Measurements from ENCODE around the gene SASH3.

The SASH3 gene
- total RNA-seq = 59.2 to 98.5 reads per million in 2 donors

DNA sequence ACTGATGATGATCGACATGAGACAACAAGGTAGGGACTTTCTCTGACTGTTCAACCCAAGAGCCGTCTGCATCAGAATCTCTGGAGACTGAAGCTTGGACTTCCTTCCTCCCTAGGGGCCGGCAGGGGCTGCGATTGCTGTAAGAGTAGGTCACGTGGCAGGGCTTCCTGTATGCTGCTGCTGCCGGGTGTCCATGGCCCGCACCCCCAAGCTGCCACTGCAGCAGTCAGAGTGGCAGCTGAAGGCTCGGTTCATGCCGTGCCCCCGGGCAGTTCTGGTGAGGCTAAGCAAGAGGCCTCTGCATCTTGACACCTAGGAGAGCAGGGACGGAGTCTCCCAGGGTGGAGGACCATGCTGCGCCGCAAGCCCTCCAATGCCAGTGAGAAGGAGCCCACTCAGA is at the start of gene SASH3:
TSS of gene SASH3 (plus strand) at position 203 of the 400 bp plus-strand sequence. CDS start at position 352, 149 bp downstream.
- DNase-seq = peak in 3 of 5 experiments; percentile 53 to 92 (median 69)

DNA sequence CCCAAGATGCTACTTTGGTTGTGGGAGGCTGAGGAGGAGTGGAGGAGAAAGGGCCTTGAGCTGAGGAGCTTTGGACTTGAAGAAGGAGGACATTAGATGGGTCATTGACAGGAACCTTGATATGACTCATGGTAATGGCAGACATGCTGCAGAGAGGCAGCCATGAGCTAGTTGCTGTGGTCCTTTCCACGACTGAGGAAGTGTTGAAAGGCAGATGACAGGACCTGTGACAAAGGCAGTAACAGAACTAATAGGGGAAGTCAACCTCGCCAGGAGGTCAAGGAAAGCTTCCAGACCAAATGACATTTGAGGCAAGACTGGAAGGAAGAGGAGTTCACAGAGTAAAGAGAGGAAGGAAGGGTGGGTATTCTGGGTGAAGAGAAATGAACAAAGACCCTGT is 48.5 kb upstream of the SASH3 start:
- DNase-seq = no peak

DNA sequence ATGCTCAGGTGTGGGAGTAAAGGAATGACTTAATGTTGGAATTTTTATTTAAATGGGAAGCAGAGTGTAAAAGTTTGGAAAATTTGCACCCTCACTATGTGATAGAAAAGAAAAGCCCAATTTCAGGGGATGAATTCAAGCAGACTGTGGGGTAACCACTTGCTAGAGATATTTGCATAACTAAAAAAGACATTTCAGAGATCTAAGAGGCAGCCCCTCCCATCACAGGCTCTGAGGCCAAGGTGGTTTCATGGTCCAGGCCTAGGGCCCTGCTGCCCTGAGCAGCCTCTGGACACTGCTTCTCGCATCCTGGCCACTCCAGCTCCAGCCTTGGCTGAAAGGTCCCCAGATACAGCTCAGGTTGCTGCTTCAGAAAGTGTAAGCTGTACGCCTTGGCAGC is 46.9 kb upstream of the SASH3 start:
- no peak for DNase-seq

DNA sequence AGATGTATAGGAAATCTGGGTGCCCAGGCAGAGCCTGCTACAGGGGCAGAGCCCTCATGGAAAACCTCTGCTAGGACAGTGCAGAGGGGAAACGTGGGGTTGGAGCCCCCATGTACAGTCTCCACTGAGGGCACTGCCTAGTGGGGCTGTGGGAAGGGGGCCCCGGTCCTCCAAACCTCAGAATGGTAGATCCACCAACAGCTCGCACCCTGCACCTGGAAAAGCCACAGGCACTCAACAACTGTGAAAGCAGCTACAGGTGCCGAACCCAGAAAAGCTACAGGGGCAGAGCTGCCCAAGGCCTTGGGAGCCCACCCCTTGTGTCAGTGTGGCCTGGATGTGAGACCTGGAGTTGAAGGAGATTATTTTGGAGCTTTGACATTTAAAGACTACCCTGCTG is 46.4 kb upstream of the SASH3 start:
- no peak for DNase-seq

DNA sequence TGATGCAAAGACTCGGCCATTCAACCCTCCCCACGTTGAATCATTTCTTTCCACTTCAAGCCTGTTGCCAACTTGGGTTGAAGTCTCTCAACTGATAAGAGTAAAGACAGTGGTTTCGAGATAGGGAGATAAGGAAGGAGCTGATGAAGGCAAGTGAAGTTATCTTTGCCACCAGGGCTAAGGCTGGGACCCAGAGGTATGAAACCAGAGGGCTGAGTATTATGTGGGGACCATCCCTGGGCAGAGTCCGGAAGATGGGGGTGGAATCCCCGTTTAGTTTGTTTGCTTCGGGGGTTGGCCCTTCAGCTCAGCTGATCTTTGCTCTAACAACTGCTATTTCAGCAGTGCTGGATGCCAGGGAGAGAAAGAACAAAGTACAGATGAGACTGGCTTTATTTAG is 43.3 kb upstream of the SASH3 start:
- DNase-seq = peak in 1 of 5 experiments; percentile 91

DNA sequence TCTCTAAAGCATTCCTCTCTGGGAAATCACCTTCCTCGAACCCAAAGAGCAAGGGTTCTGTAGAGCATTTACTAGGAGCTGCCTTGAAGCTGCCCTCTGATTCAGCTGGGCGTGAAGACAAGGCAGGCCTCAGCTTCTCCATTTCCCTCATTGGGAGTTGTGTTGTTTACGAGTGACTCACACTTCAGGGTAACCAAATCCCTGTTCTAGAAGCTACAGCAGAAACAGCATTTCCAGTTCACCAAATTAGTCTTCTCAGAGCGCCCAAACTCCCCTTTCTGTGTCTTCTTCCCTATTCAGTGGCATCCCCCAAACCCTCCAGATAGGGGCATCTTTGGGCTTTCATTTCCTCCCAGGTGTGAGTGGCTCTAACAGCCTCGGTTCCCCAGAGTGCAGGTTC is 41.8 kb upstream of the SASH3 start:
- DNase-seq = no peak

DNA sequence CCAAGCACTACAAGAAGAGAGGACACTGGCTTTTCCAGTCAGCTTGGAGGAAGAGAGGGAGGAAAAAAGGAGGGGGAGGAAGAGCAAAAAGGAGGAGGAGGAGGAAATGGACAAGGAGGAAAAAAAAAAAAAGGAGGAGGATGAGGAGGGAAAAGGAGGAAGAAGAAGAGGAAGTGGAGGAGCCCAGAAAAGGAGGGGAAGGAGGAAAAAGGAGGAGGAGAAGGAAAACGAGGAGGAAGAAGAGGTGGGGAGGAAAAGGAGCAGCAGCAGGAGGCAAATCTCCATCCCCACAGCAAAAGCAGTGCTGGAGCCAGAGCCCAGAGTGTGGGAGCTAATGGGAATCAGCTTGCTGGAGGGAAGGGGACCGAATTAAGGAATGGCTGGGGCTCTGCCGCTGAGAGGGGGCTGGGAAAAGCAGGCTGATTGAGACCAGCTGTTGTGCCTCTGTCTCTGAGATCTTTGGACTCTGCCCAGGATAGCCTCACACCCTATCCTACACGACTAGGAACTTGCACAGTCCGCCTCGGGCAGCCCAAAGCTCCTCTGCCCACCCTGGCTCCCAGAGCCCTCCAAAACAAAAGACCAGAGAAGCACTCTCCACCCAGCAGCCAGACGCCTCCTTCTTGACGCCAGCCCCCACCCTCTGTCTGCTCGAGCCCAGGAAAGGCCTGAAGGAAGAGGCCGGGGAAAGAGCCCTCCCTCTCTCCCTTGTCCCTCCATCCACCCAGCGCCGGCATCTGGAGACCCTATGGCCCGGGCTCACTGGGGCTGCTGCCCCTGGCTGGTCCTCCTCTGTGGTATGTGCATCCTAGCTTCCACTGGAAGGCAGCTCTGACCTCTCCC is 41.1 kb upstream of the SASH3 start, which contains the start of gene XPNPEP2:
TSS of gene XPNPEP2 (plus strand) at position 514 of the 843 bp plus-strand sequence. CDS start at position 749, 235 bp downstream.
- DNase-seq = no peak

DNA sequence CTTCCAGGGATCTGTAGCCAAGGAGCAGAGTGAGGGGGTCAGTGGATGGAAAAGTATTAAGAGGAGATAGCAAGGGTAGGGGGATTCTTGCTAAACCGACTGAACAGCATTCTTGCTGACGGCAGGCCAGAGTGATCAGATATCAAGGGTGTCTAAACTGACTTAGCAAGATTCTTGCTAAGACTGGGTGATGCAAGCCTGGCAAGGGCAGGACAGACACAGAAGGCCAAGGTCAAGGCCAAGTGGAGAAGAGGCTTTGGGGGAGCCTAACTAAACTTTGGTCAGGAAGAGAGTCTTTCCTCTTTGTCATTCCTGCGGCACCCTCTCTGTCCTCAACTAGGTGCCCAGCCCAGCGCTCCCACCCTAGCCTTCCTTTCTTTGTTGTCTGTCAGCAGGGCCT is 40.2 kb upstream of the SASH3 start:
- DNase-seq = no peak

DNA sequence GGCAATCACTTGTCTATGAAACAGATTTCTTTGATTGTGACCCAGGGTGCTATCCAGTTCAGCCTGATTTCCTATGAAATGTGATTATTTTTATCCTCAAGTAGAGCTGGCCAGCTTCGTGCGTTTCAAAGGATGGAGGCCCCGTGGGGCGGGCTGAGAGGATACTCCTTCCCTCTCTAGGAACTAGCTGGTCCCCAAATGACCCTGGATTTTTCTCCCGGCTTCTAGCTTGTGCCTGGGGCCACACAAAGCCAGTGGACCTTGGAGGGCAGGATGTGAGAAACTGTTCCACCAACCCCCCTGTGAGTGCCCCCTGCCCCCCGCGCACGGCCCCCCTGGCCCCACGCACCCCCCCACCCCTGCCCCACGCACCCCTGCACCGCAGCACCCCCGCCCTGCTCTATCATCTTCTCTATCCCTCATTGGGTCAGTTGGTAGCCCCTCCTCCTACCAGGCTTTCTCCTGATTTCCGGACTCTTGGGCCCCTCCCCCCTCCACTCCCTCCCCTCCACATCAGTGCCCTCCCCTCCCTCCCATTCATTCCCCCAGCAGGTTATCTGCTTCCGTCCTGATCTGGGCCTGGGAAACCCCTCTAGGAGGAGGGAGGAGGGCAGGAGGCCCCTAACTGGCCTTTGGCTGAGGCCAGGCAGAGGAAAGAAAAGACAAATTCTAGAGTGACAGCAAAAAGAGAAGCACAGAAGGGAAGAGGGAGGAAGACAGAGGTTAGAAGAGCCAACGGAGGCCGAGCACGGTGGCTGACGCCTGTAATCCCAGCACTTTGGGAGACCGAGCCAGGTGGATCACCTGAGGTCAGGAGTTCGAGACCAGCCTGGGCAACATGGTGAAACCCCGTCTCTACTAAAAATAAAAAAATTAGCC is 37.6 kb upstream of the SASH3 start:
- no peak for DNase-seq

DNA sequence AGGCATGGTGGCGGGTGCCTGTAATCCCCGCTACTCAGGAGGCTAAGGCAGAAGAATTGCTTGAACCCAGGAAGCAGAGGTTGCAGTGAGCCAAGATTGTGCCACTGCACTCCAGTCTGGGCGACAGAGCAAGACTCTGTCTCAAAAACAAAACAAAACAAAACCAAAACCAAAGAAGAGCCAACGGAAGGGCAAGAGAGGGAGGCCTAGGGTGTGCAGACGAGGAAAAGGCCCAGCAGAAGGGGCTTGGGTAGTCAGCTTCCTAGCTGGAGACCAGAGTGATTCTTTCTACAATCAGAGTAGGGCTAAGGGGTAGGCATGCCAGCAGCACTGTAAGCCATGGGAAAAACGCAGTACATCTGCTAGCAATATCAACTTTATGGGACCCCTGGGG is 37.0 kb upstream of the SASH3 start:
- DNase-seq = peak in 1 of 5 experiments; percentile 18

DNA sequence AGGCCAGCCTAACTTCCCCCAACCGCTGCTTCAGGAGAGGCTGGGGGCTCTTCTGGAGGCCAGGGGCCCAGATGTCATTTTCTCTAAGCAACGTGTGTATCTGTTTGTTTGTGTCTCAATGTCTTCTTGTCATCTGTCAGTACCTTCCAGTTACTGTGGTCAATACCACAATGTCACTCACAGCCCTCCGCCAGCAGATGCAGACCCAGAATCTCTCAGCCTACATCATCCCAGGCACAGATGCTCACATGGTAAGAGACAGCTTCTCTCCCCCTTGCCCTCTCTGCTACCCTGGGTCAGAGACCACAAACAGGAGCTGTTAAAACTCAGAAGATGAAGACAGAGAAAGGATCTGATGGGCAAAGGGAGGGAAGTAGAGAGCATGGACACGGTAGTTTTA is 35.9 kb upstream of the SASH3 start:
- DNase-seq = peak in 1 of 5 experiments; percentile 70

DNA sequence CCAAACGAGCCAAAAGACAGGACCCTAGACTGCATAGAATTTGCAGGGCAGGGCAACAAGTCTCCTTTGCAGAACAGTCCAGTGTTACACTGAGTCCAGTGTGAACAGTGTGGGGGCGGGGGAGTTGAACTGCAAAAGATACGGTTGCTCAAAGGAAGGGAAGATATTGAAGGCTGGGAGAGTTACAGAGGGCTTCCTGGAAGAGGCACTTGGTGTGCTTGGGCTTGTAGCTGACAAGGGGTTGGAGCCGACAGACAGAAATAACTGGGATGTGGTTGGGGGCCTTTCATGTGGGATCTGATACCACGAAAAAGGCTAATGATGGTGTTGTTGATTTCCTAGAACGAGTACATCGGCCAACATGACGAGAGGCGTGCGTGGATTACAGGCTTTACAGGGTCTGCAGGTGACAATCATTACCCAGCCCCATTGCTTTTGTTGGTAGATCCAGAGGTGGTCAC is 34.9 kb upstream of the SASH3 start:
- DNase-seq = peak in 3 of 5 experiments; percentile 20 to 48 (median 44)

DNA sequence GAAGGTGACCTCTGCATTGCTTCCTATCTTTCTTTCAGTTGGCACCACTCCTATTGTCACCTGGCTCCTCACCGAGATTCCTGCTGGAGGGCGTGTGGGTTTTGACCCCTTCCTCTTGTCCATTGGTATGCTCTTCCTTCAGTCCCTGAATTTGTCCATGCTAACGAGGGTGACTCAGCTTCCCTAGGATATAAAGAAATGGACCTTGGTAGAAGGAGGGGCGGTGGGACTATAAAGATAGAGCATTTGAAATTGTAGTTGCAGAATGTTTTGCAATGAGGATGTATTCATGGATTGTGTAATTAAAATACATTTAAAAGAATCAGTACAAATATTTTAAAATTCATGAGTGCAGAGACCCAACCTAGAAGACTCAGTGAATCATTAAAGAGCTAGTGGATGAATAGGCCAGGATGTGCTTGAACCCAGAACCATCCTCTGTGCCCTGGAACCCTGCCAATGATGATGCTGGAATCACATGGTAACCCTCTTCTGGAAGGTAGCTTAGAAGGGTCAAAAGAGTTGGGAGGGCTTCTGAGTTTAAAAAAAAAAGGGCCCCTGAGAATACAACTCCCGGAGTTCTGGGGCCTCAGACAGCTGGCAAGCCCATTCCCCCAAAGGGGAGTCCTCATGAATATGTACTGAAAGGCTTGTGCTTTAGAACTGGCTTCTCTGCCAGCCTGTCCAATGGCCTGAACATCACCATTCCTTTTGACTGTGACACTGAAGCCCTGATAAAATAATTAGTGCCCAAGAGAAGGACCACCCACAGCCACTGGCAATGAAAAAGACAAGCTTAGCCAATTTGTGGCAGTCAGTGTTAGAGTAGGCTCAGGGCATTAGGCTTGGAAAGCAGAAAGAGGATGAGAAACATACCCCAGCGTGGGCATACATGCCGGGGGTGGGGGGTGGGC is 32.9 kb upstream of the SASH3 start:
- DNase-seq = no peak

DNA sequence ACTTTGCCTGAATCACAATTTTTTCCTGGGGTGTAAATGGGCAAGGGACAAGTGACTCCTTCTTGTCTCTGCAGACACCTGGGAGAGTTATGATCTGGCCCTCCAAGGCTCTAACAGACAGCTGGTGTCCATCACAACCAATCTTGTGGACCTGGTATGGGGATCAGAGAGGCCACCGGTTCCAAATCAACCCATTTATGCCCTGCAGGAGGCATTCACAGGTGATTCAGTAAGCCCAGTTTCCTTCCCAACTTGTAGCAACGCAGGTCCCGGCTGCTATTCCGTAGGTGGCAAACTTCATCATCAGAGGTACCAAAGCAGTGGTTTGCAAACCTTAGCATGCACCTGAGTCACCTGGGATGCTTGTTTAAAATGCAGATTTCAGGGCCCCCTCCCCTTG is 32.2 kb upstream of the SASH3 start:
- DNase-seq = no peak

DNA sequence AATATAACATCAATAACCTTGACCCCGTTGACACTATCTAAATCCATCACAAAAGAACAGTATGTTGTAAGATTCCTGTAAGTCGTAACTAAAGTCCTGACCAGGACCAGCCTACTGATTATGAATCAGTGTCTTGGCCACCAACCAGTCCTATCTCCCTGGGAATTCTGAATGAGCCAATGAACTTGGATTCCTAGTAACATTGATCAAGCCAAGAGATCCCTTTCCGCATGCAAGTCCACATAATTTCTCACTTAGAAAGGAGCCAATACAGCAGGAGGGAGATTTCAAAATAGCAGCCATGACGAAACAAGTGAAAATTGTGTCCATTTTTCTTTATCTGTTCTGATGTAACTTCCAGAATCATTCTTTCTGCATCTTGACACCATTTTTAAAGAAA is 31.4 kb upstream of the SASH3 start:
- no peak for DNase-seq

DNA sequence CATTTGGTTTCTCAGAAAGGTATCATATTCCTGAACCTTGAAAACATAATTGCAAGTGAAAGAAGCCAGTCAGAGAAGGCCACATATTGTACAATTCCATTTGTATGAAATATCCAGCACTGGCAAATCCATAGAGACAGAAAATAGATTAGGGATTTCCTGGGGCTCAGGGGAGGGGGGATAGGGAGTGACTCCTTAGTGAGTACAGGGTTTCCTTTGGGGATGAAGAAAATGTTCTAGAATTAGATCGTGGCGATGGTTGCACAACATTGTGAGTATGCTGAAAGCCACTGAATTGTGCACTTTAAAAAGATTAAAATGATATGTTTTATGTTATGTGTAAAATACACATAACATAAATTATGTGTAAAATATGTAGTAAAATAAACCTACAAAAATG is 30.7 kb upstream of the SASH3 start:
- DNase-seq = no peak

DNA sequence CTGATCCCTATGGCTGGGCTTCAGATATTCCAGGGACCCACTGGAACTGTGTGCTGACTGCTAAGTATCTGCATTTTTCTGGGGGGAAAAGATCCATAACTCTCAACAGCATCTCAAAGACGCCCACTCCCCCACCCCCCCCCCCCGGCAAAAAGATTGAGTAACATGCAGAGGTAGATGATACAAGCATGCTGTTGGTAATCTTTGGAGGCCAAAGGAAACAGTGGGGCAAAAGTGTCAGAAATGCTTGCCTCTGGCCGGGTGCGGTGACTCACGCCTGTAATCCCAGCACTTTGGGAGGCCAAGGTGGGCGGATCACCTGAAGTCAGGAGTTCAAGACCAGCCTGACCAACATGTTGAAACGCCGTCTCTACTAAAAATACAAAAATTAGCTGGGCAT is 28.8 kb upstream of the SASH3 start:
- no peak for DNase-seq

DNA sequence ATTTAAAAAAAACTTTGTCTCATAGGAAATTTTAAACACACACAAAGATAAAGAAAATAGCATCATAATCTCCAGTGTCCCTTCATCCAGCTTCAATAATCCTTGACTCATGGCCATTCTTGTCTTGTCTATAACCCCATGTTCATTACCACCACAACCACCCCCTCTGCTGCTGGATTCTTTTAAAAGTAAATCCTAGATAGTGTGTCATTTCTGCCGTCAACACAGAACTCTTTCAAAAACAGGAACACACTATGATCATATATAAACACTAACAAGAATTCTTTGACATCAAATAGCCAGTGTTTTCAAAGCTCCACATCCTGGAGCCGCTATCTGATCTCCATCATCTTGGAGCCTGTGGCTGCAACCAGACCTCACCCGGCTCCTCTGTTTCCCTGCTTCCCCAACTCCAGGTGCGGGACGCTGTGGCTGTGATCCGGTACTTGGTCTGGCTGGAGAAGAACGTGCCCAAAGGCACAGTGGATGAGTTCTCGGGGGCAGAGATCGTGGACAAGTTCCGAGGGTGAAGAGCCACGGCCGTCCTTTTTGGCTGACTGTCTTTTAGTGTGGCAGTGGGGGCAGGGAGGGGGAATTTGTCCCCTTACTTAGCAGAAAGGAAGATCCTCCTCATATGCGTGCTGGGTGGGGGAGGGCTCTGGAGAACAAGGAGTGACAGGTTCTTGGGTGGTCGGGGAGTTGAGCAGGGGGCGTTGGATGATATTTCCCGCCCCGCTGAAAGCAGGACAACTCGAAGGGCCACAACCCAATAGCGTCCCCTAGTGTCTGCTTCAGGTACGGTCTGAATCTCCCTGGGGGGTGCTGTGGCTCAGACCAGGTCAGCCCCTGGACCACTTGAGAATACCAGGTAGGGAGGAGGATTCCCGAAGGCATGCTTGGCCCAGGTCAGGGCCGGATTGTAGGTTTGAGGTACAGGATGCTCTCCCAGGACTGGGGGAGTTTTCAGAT is 25.4 kb upstream of the SASH3 start:
- DNase-seq = no peak

DNA sequence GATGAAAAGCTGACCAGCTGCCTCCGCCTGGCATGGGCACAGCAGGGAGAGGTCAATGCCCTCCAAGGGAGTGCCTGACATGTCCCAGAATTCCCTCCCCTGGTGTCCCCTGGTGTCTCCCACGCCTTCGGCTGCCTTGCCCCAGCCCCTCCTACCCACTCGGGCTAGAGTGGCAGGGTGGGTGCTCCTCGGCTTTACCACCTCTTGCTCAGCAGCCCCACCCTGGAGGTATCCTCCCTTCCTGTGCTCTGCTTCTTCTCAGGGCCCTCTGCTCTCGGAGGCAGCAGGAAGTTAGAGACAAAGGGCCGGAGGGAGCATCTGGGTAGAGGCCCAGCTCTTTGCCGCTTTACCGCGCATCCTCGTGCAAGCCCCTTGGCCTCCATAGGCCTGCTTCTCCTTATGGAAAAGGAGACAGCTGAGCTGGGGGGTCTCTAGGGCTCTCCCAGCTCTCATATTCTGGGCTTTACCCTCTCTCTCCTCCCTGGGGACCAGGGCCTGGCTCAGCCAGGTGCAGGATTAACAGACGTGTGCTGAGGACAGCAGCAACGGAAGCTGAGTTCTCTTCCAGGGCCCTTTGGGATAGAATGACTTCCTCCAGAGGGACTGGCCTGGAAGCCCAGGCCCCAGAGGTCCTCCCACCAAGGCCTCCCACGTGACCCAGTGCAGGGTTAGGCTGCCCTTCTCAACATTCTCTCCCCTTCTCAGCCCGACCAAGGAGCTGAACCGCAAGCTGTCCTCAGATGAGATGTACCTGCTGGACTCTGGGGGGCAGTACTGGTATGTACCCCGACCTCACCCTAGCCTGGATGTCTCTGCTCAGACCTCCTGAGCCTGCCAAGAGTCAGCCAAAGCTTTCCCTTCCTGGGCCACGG is 23.7 kb upstream of the SASH3 start:
- DNase-seq = peak in 1 of 5 experiments; percentile 62

DNA sequence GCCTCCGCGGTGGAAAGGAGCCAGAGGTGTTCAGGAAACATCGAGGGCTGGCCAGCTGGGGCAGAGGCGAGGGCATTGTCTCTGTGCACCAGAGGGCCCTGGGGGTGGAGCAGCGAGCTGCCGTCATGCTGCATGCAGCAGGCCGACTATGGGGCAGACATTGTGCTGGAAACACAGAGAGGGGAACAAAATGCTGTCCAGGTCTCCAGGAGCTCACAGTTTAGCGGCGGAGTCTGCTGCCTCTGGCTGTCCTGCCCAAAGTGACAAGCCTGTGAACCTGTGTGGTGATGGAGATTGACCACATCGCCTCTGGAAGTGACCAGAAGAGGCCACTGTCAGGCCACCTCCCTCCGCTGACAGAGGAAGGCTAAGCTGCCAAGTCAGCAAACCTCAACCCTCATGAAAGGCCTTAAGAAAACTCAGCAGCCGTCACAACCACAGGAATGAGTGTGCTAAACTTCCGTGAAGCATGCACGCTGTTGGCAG is 20.1 kb upstream of the SASH3 start:
- DNase-seq = peak in 2 of 5 experiments; percentile 61 to 92
